Left lobe of liver (tissue), 2 donors: ENCODE measurements around the gene DMRT3. TPM values are rescaled to one million over a fixed set of nuclear protein-coding genes. Genes with fewer than 3 reads are reported as not detected.

Source experiments
- ATAC-seq: fragments of 200-7000 bp; cut with Tn5 transposase; one replicate; pipeline ENCODE4 v1.9.1; 2020; ENCODE audit warnings: mild to moderate bottlenecking, moderate library complexity
- DNase-seq: peaks from one replicate; pipeline ENCODE4 v3.0.0-alpha.2; 2020; ENCODE audit warnings: low spot score
- total RNA-seq: library from RNA; stranded (reverse); gene quantifications from one replicate; pipeline ENCODE4 v1.2.1, GENCODE V29; 2021
- donor health status: DM: no; HTN: no; CAD: no; lungs with moderate emphysema.
- donor health status: DM: no; HTN: yes; CAD: no.

DMRT3 gene
- total RNA-seq, 1 donor from 2014 or later = not detected

- DNase-seq (no peak), ATAC-seq (no peak)
Observed at GRCh38 chr9:970151-970996, 6.1 kb upstream of the DMRT3 start.

- ATAC-seq = no peak
- no peak for DNase-seq
Observed at GRCh38 chr9:971901-972500, 4.5 kb upstream of the DMRT3 start.

GRCh38 chr9:972501-973294 is 3.8 kb upstream of the DMRT3 start:
- no peak for DNase-seq
- peak; percentile 22 for ATAC-seq

GRCh38 chr9:973295-973834 is 3.1 kb upstream of the DMRT3 start:
- no peak for ATAC-seq
- DNase-seq = no peak

GRCh38 chr9:974031-974995 is 2.1 kb upstream of the DMRT3 start:
- DNase-seq (no peak), ATAC-seq (no peak)

- ATAC-seq (no peak), DNase-seq (no peak)
Observed at GRCh38 chr9:974996-975739, 1.3 kb upstream of the DMRT3 start.

- ATAC-seq = no peak
- no peak for DNase-seq
Observed at GRCh38 chr9:975740-976257, 656 bp upstream of the DMRT3 start.

- ATAC-seq (no peak), DNase-seq (no peak)
Observed at GRCh38 chr9:976943-977837, 735 bp downstream of the DMRT3 start.

GRCh38 chr9:977838-978830 is 1.7 kb downstream of the DMRT3 start:
- no peak for DNase-seq

GRCh38 chr9:979983-980382 is 3.5 kb downstream of the DMRT3 start:
- no peak for DNase-seq
- no peak for ATAC-seq

More at GRCh38 chr9:977838-978830, 1.7 kb downstream of the DMRT3 start:
- no peak for ATAC-seq

GRCh38 chr9:980640-981039 is 4.2 kb downstream of the DMRT3 start:
- DNase-seq (no peak), ATAC-seq (no peak)

- no peak for ATAC-seq
- DNase-seq = no peak
Observed at GRCh38 chr9:981491-981898, 5.0 kb downstream of the DMRT3 start.

- DNase-seq = no peak
- ATAC-seq = no peak
Observed at GRCh38 chr9:982394-983230, 6.2 kb downstream of the DMRT3 start.

- ATAC-seq = no peak
Observed at GRCh38 chr9:994005-994404, 17.6 kb downstream of the DMRT3 start.

GRCh38 chr9:995192-995591 is 18.7 kb downstream of the DMRT3 start:
- ATAC-seq (no peak), DNase-seq (no peak)

More at GRCh38 chr9:994005-994404, 17.6 kb downstream of the DMRT3 start:
- DNase-seq = no peak

GRCh38 chr9:995781-996180 is 19.3 kb downstream of the DMRT3 start:
- ATAC-seq = no peak
- no peak for DNase-seq
